CD14-positive monocyte (primary cell): ENCODE measurements around the gene EPHA2. TPM values are rescaled to one million over a fixed set of nuclear protein-coding genes. Genes with fewer than 3 reads are reported as not detected.
A peak's percentile ranks its signal among the peaks of the same experiment; 100 is the strongest.

Source experiments
- DNase-seq, 3 donors: peaks; one replicate each; pipeline ENCODE4 v3.0.0-alpha.2; 2011 to 2022
- H2AFZ ChIP-seq: 2 replicates; pipeline ENCODE4 v1.6.0; 2012; ENCODE audit warnings: mild to moderate bottlenecking, low read depth, low read length, inconsistent platforms; ENCODE audit not compliant: insufficient read depth, poor library complexity, severe bottlenecking
- H3K27ac ChIP-seq, 2 donors: 1 replicate in 1 of 2; 2 replicates in 1 of 2; pipeline ENCODE4 v1.5.1; 2012 to 2013; ENCODE audit warnings: low read length in 2 of 2, control low read depth in 1 of 2, inconsistent platforms in 1 of 2, low read depth in 1 of 2, mild to moderate bottlenecking in 1 of 2
- H3K27me3 ChIP-seq, 2 donors: one replicate each; pipeline versions ENCODE4 v1.6.0 to v1.6.1; 2011 to 2013; ENCODE audit warnings: low read length in 2 of 2; ENCODE audit not compliant: control insufficient read depth in 2 of 2, insufficient read depth in 2 of 2
- H3K36me3 ChIP-seq, 2 donors: replicated peaks in 1 of 2; 1 replicate in 1 of 2; 2 replicates in 1 of 2; pipeline versions ENCODE4 v1.5.1 to v1.6.1; 2012 to 2013; ENCODE audit warnings: low read length in 2 of 2, control low read depth in 1 of 2, inconsistent platforms in 1 of 2, mild to moderate bottlenecking in 1 of 2; ENCODE audit not compliant: insufficient read depth in 2 of 2, control insufficient read depth in 1 of 2
- H3K4me1 ChIP-seq, 2 donors: 1 replicate in 1 of 2; 2 replicates in 1 of 2; pipeline versions ENCODE4 v1.5.1 to v1.6.1; 2012 to 2013; ENCODE audit warnings: low read length in 2 of 2, control low read depth in 1 of 2, inconsistent platforms in 1 of 2, mild to moderate bottlenecking in 1 of 2, moderate library complexity in 1 of 2; ENCODE audit not compliant: insufficient read depth in 2 of 2, control insufficient read depth in 1 of 2
- H3K4me2 ChIP-seq: replicated peaks from 2 replicates; pipeline ENCODE3; 2012; ENCODE audit warnings: low read length, moderate library complexity, mild to moderate bottlenecking; ENCODE audit not compliant: poor library complexity, severe bottlenecking; ENCODE audit errors: extremely low read depth
- H3K4me3 ChIP-seq, 3 experiments: fragments of 200-600 bp in 1 of 3; sonication (generic) in 1 of 3; replicated peaks in 1 of 3; 1 replicate in 2 of 3; 2 replicates in 1 of 3; pipeline ENCODE4 v1.5.1; 2011 to 2013; ENCODE audit warnings: low read length in 3 of 3, mild to moderate bottlenecking in 3 of 3, control low read depth in 2 of 3, low read depth in 2 of 3, inconsistent platforms in 1 of 3, moderate library complexity in 1 of 3
- H3K79me2 ChIP-seq: 2 replicates; pipeline ENCODE4 v1.6.0; 2012; ENCODE audit warnings: mild to moderate bottlenecking, control low read depth, inconsistent platforms, low read length, moderate library complexity; ENCODE audit not compliant: insufficient read depth
- H3K9ac ChIP-seq: 2 replicates; pipeline ENCODE4 v1.6.0; 2017; ENCODE audit warnings: low read length, mild to moderate bottlenecking; ENCODE audit not compliant: insufficient read depth, poor library complexity, severe bottlenecking
- H3K9me3 ChIP-seq, 2 donors: replicated peaks in 1 of 2; 1 replicate in 1 of 2; 2 replicates in 1 of 2; pipeline versions ENCODE4 v1.5.1 to v1.6.1; 2012 to 2013; ENCODE audit warnings: low read length in 2 of 2, control low read depth in 1 of 2; ENCODE audit not compliant: control insufficient read depth in 1 of 2, insufficient read depth in 1 of 2
- H4K20me1 ChIP-seq: 2 replicates; pipeline ENCODE4 v1.6.0; 2012; ENCODE audit warnings: mild to moderate bottlenecking, low read length, control low read depth, moderate library complexity; ENCODE audit not compliant: insufficient read depth
- H3K27ac Mint-ChIP-seq, 7 donors: one replicate each; pipeline ENCODE4 v1.8.0; 2020; ENCODE audit warnings: mild to moderate bottlenecking in 7 of 7, mixed read lengths in 7 of 7, moderate library complexity in 6 of 7, inconsistent platforms in 2 of 7
- H3K27me3 Mint-ChIP-seq, 3 donors: one replicate each; pipeline ENCODE4 v1.8.0; 2021 to 2022; ENCODE audit warnings: low read depth in 3 of 3, mild to moderate bottlenecking in 3 of 3, mixed read lengths in 3 of 3, moderate library complexity in 3 of 3, inconsistent platforms in 1 of 3
- H3K36me3 Mint-ChIP-seq, 2 donors: one replicate each; pipeline ENCODE4 v1.8.0; 2020; ENCODE audit warnings: mixed read lengths in 2 of 2, inconsistent platforms in 1 of 2, mild to moderate bottlenecking in 1 of 2
- H3K4me1 Mint-ChIP-seq: one replicate; pipeline ENCODE4 v1.8.0; 2020; ENCODE audit warnings: mild to moderate bottlenecking, mixed read lengths
- H3K4me3 Mint-ChIP-seq, 2 donors: one replicate each; pipeline ENCODE4 v1.8.0; 2020; ENCODE audit warnings: mild to moderate bottlenecking in 2 of 2, mixed read lengths in 2 of 2, moderate library complexity in 1 of 2
- H3K9me3 Mint-ChIP-seq, 7 donors: one replicate each; pipeline ENCODE4 v1.8.0; 2020 to 2022; ENCODE audit warnings: mixed read lengths in 7 of 7, mild to moderate bottlenecking in 6 of 7, moderate library complexity in 6 of 7, inconsistent platforms in 2 of 7
- CTCF ChIP-seq: fragments of 200-600 bp; IDR thresholded peaks from one replicate; pipeline ENCODE4 v1.8.0; 2022; ENCODE audit warnings: antibody characterized with exemption, mild to moderate bottlenecking
- WGBS: methylation state at CpG from one replicate; pipeline ENCODE4 v1.1.5; 2013; ENCODE audit warnings: missing lambda C conversion rate; ENCODE audit not compliant: insufficient coverage; 5-methylcytosine and 5-hydroxymethylcytosine counted together
- intact Hi-C, 2 donors: fragments of 100-400 bp; cut with micrococcal nuclease; formaldehyde crosslinking; loops; one replicate each; pipeline versions ENCODE4 v1.15.0 to v1.15.1; 2023
- polyA plus RNA-seq, 3 donors: library from polyadenylated mRNA; depleted of rRNA in 1 of 3; unstranded in 2 of 3; stranded (reverse) in 1 of 3; fragments of 300-500 nt in 2 of 3; fragments of >200 nt in 1 of 3; fragmentation: Illumina TruSeq in 2 of 3; gene quantifications; 1 replicate in 2 of 3; 2 replicates in 1 of 3; pipeline ENCODE4 v1.2.3, GENCODE V29; 2012 to 2021

EPHA2 gene
- polyA plus RNA-seq, 3 donors = 0.03 TPM; not detected in 2

- Mint-ChIP-seq H3K9me3 (peaks cover 0 to 6% (median 0%) of the 10 kb centered on the region in 7 donors), H3K36me3 (no peaks in the 10 kb centered on the region), H3K27ac (peak overlapping the region; percentile 86 to 98 (median 91)), H3K4me3 (peak overlapping the region; percentile 31 to 65), H3K27me3 (peaks cover 23 to 34% (median 32%) of the 10 kb centered on the region in 3 donors), H3K4me1 (peaks cover 30% of the 10 kb centered on the region)
- Histone ChIP-seq H3K4me2 (peak overlapping the region; percentile 20), H3K27ac (peak overlapping the region; percentile 73 to 88), H3K27me3 (peaks cover 0 to 19% of the 10 kb centered on the region in 2 donors), H3K9ac (peak overlapping the region; percentile 60), H3K9me3 (no peaks in the 10 kb centered on the region), H3K4me1 (peaks cover 19 to 24% of the 10 kb centered on the region in 2 donors), H2AFZ (peak overlapping the region; percentile 63), H3K4me3 (peak overlapping the region in 1 of 3 experiments; percentile 45), H4K20me1 (no peaks in the 10 kb centered on the region), H3K79me2 (no peaks in the 10 kb centered on the region), H3K36me3 (no peaks in the 10 kb centered on the region)
- peak; percentile 64 to 73 (median 71) for DNase-seq
- 33% methylated on average over 3 of the region's 12 CpGs for WGBS
- no peak for TF ChIP-seq CTCF
- intact Hi-C loops = no loop called here
Measured at GRCh38 chr1:16173447-16174260, 17.8 kb upstream of the EPHA2 start.

GRCh38 chr1:16172964-16173446, 17.1 kb upstream of the EPHA2 start:
- Histone ChIP-seq H3K4me2 (peak overlapping the region; percentile 20), H3K27ac (peak overlapping the region; percentile 73 to 88), H3K9ac (peak overlapping the region; percentile 60), H3K4me1 (peaks cover 19 to 24% of the 10 kb centered on the region in 2 donors), H3K36me3 (no peaks in the 10 kb centered on the region), H3K27me3 (peaks cover 2 to 25% of the 10 kb centered on the region in 2 donors), H3K79me2 (no peaks in the 10 kb centered on the region), H3K9me3 (no peaks in the 10 kb centered on the region), H3K4me3 (peak overlapping the region in 1 of 3 experiments; percentile 45), H4K20me1 (no peaks in the 10 kb centered on the region), H2AFZ (peak overlapping the region; percentile 63)
- Mint-ChIP-seq H3K27ac (peak overlapping the region; percentile 86 to 98 (median 91)), H3K4me1 (peaks cover 34% of the 10 kb centered on the region), H3K36me3 (no peaks in the 10 kb centered on the region), H3K27me3 (peaks cover 29 to 40% (median 35%) of the 10 kb centered on the region in 3 donors), H3K4me3 (peak overlapping the region in 1 of 2 donors; percentile 65), H3K9me3 (peaks cover 0 to 5% (median 0%) of the 10 kb centered on the region in 7 donors)
- 2% methylated on average over 5 of the region's 14 CpGs for WGBS
- peak; percentile 84 to 86 (median 85) for DNase-seq
- no peak for TF ChIP-seq CTCF
- intact Hi-C loops = no loop called here
